AG09309 (cell line): ENCODE results near the gene UQCRH.
"Not testable (repeated sequence)": the region's sequence is repeated elsewhere in the genome, so short reads cannot be mapped to it uniquely, and the experiment has no call there.

Source experiments
- DNase-seq: peaks from one replicate; pipeline ENCODE4 v3.0.0-alpha.2; 2010; ENCODE audit warnings: low read depth
- H3K4me3 ChIP-seq: 2 replicates; pipeline ENCODE4 v1.5.1; 2011; ENCODE audit warnings: mild to moderate bottlenecking, low read depth, low read length, moderate library complexity; ENCODE audit not compliant: control insufficient read depth
- TF ChIP-seq, protein P1 (sequence below): IDR thresholded peaks from 2 replicates; pipeline ENCODE4 v1.5.1; 2011; ENCODE audit warnings: mild to moderate bottlenecking, low read depth, low read length, inconsistent platforms; ENCODE audit not compliant: insufficient read depth, control insufficient read depth; ENCODE audit errors: missing control alignments

UQCRH gene

GRCh38 chr1:46303872-46304326 is 401 bp downstream of the UQCRH start:
- DNase-seq = no peak
- peak overlapping the region; percentile 62 for H3K4me3 ChIP-seq
- TF ChIP-seq, protein P1, sequence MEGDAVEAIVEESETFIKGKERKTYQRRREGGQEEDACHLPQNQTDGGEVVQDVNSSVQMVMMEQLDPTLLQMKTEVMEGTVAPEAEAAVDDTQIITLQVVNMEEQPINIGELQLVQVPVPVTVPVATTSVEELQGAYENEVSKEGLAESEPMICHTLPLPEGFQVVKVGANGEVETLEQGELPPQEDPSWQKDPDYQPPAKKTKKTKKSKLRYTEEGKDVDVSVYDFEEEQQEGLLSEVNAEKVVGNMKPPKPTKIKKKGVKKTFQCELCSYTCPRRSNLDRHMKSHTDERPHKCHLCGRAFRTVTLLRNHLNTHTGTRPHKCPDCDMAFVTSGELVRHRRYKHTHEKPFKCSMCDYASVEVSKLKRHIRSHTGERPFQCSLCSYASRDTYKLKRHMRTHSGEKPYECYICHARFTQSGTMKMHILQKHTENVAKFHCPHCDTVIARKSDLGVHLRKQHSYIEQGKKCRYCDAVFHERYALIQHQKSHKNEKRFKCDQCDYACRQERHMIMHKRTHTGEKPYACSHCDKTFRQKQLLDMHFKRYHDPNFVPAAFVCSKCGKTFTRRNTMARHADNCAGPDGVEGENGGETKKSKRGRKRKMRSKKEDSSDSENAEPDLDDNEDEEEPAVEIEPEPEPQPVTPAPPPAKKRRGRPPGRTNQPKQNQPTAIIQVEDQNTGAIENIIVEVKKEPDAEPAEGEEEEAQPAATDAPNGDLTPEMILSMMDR = no peak

DNA sequence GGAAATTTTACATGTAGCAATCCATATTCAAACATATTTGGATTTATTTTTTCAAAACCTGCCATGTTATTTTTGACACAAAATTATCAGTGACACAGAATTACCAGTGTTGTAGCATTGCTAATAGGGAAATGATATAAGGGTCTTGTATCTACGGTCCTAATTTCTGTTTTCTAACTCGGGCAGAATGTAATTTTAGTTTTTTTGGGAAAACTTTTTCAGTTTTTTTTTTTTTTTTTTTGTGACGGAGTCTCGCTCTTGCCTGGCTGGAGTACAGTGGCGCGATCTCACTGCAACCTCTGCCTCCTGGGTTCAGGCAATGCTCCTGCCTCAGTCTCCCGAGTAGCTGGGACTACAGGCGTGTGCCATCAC is 2.6 kb downstream of the UQCRH start:
- TF ChIP-seq, protein P1 = no peak
- H3K4me3 ChIP-seq = no peak overlapping the region
- no peak for DNase-seq

DNA sequence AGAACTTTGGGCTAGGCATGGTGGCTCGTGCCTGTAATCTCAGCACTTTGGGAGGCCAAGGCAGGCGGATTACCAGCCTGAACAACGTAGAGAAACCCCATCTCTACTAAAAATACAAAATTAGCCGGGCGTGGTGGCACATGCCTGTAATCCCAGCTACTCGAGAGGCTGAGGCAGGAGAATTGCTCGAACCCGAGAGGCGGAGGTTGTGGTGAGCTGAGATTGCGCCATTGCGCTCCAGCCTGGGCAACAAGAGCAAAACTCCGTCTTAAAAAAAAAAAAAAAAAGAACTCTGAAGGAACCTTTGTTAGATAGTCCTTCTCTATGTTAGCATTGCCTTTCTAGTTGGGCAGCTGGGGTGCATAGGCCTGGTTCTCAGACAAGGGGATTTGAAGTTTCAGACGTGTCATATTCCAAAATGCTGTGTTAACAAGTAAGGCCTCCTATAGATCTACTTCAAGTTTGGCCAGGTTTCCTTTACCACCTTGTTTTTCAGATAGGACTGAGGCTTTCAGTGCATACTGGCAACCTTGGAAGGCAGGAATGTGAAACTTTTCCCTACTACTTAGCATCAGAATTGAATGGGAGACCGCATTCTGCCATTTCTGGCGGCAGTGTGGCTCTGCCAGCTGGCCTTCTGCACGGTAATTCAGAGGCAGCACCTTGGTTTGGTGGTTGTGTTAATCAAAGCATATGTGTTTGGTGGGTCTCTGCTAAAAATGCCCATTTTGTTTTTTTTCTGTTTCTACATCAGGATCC is 6.1 kb downstream of the UQCRH start:
- H3K4me3 ChIP-seq = no peak overlapping the region
- TF ChIP-seq, protein P1 = no peak
- no peak for DNase-seq

DNA sequence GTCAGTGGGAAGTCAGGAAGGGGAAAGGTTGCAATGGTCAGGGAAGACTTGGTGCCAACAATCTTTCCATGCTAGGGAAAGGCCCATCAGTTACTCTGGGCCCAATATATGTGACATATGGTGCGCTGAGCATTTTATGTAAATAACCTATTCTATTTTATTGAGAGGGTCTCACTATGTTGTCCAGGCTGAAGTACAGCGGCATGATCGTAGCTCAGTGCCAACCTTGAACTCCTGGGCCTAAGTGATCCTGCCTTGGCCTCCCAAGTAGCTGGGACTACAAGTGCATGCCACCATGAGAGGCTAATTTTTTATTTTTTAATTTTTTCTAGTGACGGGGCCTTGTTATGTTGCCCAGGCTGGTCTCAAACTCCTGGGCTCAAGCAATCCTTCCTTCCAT is 6.8 kb downstream of the UQCRH start:
- DNase-seq = no peak
- TF ChIP-seq, protein P1 = no peak
- H3K4me3 ChIP-seq = no peak overlapping the region

- DNase-seq = no peak
- TF ChIP-seq, protein P1 = no peak
- no peak overlapping the region for H3K4me3 ChIP-seq
These were observed 12.3 kb downstream of the UQCRH start for GRCh38 chr1:46315669-46316403.

GRCh38 chr1:46317323-46317722 is 13.8 kb downstream of the UQCRH start:
- H3K4me3 ChIP-seq = no peak overlapping the region
- no peak for DNase-seq
- TF ChIP-seq, protein P1 = no peak

GRCh38 chr1:46319301-46319700 is 15.8 kb downstream of the UQCRH start:
- not testable (repeated sequence) for DNase-seq, H3K4me3 ChIP-seq

DNA sequence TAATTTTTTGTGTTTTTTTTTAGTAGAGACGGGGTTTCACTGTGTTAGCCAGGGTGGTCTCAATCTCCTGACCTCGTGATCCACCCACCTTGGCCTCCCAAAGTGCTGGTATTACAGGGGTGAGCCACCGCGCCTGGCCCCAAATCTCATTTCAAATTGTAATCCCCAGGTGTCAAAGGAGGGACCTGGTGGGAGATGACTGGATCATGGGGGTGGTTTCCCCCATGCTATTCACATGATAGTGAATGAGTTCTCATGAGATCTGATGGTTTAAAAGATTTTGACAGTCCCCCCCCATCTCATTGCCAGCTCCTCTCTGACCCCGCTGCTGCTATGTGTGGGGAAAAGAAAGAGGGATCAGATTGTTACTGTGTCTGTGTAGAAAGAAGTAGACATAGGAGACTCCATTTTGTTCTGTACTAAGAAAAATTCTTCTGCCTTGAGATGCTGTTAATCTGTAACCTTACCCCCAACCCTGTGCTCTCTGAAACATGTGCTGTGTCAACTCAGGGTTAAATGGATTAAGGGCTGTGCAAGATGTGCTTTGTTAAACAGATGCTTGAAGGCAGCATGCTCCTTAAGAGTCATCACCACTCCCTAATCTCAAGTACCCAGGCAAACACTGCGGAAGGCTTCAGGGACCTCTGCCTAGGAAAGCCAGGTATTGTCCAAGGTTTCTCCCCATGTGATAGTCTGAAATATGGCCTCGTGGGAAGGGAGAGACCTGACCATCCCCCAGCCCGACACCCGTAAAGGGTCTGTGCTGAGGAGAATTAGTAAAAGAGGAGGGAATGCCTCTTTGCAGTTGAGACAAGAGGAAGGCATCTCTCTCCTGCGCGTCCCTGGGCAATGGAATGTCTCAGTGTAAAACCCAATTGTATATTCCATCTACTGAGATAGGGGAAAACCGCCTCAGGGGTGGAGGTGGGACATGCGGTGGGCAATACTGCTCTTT is 16.7 kb downstream of the UQCRH start:
- DNase-seq = not testable (repeated sequence)

DNA sequence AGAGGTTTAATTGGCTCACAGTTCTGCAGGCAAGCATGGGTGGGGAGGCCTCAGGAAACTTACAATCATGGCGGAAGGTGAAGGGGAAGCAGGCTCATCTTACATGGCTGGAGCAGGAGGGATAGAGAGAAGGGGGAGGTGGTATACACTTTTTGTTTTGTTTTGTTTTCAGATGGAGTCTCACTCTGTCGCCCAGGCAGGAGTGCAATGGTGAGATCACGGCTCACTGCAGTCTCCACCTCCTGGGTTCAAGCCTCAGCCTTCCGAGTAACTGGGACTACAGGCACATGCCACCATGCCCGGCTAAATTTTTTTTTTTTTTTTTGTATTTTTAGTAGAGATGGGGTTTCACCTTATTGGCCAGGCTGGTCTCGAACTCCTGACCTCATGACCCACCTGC is 18.7 kb downstream of the UQCRH start:
- DNase-seq = not testable (repeated sequence)

More for the DNA sequence above, 16.7 kb downstream of the UQCRH start:
- not testable (repeated sequence) for H3K4me3 ChIP-seq

More for the DNA sequence above, 18.7 kb downstream of the UQCRH start:
- H3K4me3 ChIP-seq = not testable (repeated sequence)
